Measurements from ENCODE around the gene CAB39L. TPM values are rescaled to one million over a fixed set of nuclear protein-coding genes. Genes with fewer than 3 reads are reported as not detected.

Gene CAB39L
- polyA plus RNA-seq, 1 of the 3 experiments (the other 2 are of a cell fraction), result 2.6 TPM

DNA sequence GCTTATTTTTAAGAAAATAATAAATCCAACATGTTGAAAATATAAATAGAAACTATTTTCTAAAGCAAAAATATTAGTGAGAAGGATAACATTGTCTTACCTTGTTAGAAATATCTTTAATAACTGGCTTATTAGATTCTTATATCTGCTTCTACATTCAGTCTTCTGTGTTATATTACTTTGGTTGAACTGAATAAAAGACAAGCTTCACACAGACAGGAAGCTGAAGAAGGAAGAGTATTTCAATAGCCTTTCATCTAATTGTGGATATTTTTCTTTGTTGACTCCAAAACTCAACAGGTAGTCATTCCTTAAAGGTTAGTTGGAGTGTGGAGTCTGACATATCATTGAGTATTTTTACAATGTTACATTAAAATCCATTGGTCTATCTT is 11.1 kb upstream of the CAB39L start:
- H3K27ac ChIP-seq (ENCODE audit: low read depth in 2 of 2, low read length in 1 of 2), result no peak overlapping the region
- H3K4me3 ChIP-seq (ENCODE audit: low read depth in 2 of 2, low read length in 1 of 2), result no peak overlapping the region
- H3K9me2 ChIP-seq, result no peaks in the 10 kb centered on the region
- no peak overlapping the region for H3K9ac ChIP-seq
- peaks cover 4% of the 10 kb centered on the region for H3F3A ChIP-seq (replicated peaks; ENCODE audit: insufficient read depth)
- CTCF ChIA-PET, result interaction anchor here (0.5 to 0.7 kb wide), 2 partner anchors 23 to 84 kb away, joined by 3 read pairs; no protein-coding TSS in a partner anchor
- H3K79me2 ChIP-seq (ENCODE audit: insufficient read depth), result peaks cover 5% of the 10 kb centered on the region; the same call in 1 of the 2 replicates
- H3K4me1 ChIP-seq (ENCODE audit: control insufficient read depth in 1 of 2, insufficient read depth in 2 of 2, low read depth in 1 of 2, low read length in 1 of 2), result no peaks in the 10 kb centered on the region; a peak in 1 of 4 replicates
- POLR2A ChIA-PET, result no interaction called here
- H4K20me1 ChIP-seq (ENCODE audit: insufficient read depth), result no peaks in the 10 kb centered on the region
- no peak overlapping the region for H3K4me2 ChIP-seq
- TF ChIP-seq JUND (IDR thresholded peaks at IDR 0.05) (no peak), MXI1 (IDR thresholded peaks at IDR 0.05; ENCODE audit: low read depth, low read length) (no peak), NFIC (IDR thresholded peaks at IDR 0.05; ENCODE audit: borderline replicate concordance) (no peak), POLR2AphosphoS5 (IDR thresholded peaks at IDR 0.05; ENCODE audit: low read depth, low read length) (no peak), EP300 (IDR thresholded peaks at IDR 0.05; ENCODE audit: borderline replicate concordance in 1 of 2, low read depth in 1 of 2, low read length in 1 of 2) (no peak), GABPA (IDR thresholded peaks at IDR 0.05; ENCODE audit: low read depth) (no peak), RAD21 (IDR thresholded peaks at IDR 0.05; ENCODE audit: low read length) (no peak), CHD2 (IDR thresholded peaks at IDR 0.05; ENCODE audit: low read length, partially characterized antibody) (no peak), ELF1 (IDR thresholded peaks at IDR 0.05) (no peak), TAF1 (IDR thresholded peaks at IDR 0.05; ENCODE audit: borderline replicate concordance, low read depth, low read length) (no peak), GATA2 (CRISPR knock-in tag; IDR thresholded peaks at IDR 0.05) (no peak), NRF1 (IDR thresholded peaks at IDR 0.05; ENCODE audit: low read depth, low read length) (no peak), MEF2A (IDR thresholded peaks at IDR 0.05; ENCODE audit: borderline replicate concordance, low read depth) (no peak), SIN3A (IDR thresholded peaks at IDR 0.05; ENCODE audit: borderline replicate concordance, low read depth, low read length) (no peak), RCOR1 (IDR thresholded peaks at IDR 0.05; ENCODE audit: low read length) (no peak)
- TF ChIP-seq, protein P1, sequence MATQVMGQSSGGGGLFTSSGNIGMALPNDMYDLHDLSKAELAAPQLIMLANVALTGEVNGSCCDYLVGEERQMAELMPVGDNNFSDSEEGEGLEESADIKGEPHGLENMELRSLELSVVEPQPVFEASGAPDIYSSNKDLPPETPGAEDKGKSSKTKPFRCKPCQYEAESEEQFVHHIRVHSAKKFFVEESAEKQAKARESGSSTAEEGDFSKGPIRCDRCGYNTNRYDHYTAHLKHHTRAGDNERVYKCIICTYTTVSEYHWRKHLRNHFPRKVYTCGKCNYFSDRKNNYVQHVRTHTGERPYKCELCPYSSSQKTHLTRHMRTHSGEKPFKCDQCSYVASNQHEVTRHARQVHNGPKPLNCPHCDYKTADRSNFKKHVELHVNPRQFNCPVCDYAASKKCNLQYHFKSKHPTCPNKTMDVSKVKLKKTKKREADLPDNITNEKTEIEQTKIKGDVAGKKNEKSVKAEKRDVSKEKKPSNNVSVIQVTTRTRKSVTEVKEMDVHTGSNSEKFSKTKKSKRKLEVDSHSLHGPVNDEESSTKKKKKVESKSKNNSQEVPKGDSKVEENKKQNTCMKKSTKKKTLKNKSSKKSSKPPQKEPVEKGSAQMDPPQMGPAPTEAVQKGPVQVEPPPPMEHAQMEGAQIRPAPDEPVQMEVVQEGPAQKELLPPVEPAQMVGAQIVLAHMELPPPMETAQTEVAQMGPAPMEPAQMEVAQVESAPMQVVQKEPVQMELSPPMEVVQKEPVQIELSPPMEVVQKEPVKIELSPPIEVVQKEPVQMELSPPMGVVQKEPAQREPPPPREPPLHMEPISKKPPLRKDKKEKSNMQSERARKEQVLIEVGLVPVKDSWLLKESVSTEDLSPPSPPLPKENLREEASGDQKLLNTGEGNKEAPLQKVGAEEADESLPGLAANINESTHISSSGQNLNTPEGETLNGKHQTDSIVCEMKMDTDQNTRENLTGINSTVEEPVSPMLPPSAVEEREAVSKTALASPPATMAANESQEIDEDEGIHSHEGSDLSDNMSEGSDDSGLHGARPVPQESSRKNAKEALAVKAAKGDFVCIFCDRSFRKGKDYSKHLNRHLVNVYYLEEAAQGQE (IDR thresholded peaks at IDR 0.05; ENCODE audit: low read depth, low read length), result no peak
- TF ChIP-seq, protein P2, sequence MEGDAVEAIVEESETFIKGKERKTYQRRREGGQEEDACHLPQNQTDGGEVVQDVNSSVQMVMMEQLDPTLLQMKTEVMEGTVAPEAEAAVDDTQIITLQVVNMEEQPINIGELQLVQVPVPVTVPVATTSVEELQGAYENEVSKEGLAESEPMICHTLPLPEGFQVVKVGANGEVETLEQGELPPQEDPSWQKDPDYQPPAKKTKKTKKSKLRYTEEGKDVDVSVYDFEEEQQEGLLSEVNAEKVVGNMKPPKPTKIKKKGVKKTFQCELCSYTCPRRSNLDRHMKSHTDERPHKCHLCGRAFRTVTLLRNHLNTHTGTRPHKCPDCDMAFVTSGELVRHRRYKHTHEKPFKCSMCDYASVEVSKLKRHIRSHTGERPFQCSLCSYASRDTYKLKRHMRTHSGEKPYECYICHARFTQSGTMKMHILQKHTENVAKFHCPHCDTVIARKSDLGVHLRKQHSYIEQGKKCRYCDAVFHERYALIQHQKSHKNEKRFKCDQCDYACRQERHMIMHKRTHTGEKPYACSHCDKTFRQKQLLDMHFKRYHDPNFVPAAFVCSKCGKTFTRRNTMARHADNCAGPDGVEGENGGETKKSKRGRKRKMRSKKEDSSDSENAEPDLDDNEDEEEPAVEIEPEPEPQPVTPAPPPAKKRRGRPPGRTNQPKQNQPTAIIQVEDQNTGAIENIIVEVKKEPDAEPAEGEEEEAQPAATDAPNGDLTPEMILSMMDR (IDR thresholded peaks at IDR 0.05), result no peak
- TF ChIP-seq, protein P3, sequence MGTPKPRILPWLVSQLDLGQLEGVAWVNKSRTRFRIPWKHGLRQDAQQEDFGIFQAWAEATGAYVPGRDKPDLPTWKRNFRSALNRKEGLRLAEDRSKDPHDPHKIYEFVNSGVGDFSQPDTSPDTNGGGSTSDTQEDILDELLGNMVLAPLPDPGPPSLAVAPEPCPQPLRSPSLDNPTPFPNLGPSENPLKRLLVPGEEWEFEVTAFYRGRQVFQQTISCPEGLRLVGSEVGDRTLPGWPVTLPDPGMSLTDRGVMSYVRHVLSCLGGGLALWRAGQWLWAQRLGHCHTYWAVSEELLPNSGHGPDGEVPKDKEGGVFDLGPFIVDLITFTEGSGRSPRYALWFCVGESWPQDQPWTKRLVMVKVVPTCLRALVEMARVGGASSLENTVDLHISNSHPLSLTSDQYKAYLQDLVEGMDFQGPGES (IDR thresholded peaks at IDR 0.05; ENCODE audit: low read depth, low read length), result no peak
- TF ChIP-seq, protein P4, sequence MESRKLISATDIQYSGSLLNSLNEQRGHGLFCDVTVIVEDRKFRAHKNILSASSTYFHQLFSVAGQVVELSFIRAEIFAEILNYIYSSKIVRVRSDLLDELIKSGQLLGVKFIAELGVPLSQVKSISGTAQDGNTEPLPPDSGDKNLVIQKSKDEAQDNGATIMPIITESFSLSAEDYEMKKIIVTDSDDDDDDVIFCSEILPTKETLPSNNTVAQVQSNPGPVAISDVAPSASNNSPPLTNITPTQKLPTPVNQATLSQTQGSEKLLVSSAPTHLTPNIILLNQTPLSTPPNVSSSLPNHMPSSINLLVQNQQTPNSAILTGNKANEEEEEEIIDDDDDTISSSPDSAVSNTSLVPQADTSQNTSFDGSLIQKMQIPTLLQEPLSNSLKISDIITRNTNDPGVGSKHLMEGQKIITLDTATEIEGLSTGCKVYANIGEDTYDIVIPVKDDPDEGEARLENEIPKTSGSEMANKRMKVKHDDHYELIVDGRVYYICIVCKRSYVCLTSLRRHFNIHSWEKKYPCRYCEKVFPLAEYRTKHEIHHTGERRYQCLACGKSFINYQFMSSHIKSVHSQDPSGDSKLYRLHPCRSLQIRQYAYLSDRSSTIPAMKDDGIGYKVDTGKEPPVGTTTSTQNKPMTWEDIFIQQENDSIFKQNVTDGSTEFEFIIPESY (IDR thresholded peaks at IDR 0.05; ENCODE audit: borderline replicate concordance, low read depth), result no peak
- DNase-seq, result no peak
- H3K36me3 ChIP-seq (replicated peaks in 1 of 2; ENCODE audit: control insufficient read depth in 1 of 2, insufficient read depth in 2 of 2, low read length in 1 of 2), result peaks cover 0 to 10% of the 10 kb centered on the region in 2 experiments
- no peak overlapping the region for H2AFZ ChIP-seq (ENCODE audit: low read depth)
- no peaks in the 10 kb centered on the region for H3K27me3 ChIP-seq (ENCODE audit: insufficient read depth)
- H3K9me3 ChIP-seq, result no peaks in the 10 kb centered on the region
